Activated CD4-positive, alpha-beta T cell treated with anti-CD3 and anti-CD28 coated beads, Interleukin-2, amount 10 ng/mL, durations not matched to agents 7 days and 5 days (primary cell): ENCODE data around the gene GRK6. TPM values are rescaled to one million over a fixed set of nuclear protein-coding genes. Genes with fewer than 3 reads are reported as not detected.
A peak's percentile ranks its signal among the peaks of the same experiment; 100 is the strongest.

Experiments used
- CTCF ChIA-PET: fragments of 350-600 bp; sonication (Branson Sonifier 250); formaldehyde crosslinking; loops from one replicate; lab custom pipeline; 2021; ENCODE audit warnings: antibody characterized with exemption; lab: Charles Lee
- POLR2A ChIA-PET: fragments of 350-600 bp; sonication (Branson Sonifier 250); formaldehyde crosslinking; loops from one replicate; lab custom pipeline; 2021; ENCODE audit warnings: antibody characterized with exemption; lab: Charles Lee
- DNase-seq: peaks from one replicate; pipeline ENCODE4 v3.0.0-alpha.2; 2020
- H3K27ac Mint-ChIP-seq: one replicate; pipeline ENCODE4 v1.8.0; 2021; ENCODE audit warnings: mild to moderate bottlenecking, moderate library complexity, mixed read lengths
- H3K27me3 Mint-ChIP-seq: one replicate; pipeline ENCODE4 v1.8.0; 2021; ENCODE audit warnings: mixed read lengths
- H3K36me3 Mint-ChIP-seq: one replicate; pipeline ENCODE4 v1.8.0; 2021; ENCODE audit warnings: low read depth, mixed read lengths
- H3K4me1 Mint-ChIP-seq: one replicate; pipeline ENCODE4 v1.8.0; 2021; ENCODE audit warnings: mixed read lengths
- H3K4me3 Mint-ChIP-seq: one replicate; pipeline ENCODE4 v1.8.0; 2021; ENCODE audit warnings: mild to moderate bottlenecking, moderate library complexity, mixed read lengths
- H3K9me3 Mint-ChIP-seq: one replicate; pipeline ENCODE4 v1.8.0; 2021; ENCODE audit warnings: mixed read lengths
- total RNA-seq, 2 experiments: library from RNA; stranded (reverse); gene quantifications; one replicate each; pipeline ENCODE4 v1.2.3, GENCODE V29; 2021

GRK6 gene
- total RNA-seq, 2 experiments from 2014 or later = 242 to 296 TPM

DNA sequence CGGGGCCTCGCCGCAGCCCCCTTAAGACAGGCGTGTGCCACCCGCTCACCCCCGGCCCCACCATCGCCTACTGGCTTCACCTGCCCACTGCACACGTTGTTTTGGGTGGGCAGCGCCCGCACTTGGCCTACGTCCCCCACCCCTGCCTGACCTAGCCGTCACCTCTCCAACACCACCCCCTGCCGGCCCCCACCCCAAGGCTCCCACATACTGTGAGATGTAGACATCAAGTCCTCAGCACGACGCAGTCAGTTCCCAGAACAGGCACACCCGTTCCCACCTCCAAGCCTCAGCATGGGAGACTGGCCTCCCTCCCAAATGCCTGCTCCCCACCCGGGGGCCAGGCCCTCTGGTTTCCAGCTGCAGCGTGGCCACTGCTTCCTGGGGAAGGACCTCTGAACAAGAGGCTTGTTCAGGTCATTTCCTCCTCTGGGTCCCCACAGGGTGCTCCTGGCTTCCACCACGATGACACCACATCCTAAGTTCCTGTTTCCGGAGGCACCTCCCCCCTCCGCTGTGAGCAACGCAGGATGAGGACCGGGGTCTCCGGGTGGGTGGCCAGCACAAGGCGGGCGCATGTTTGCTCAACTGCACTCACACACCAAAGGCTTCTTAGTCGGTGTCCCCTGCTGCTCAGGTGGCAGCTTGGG is 35.7 kb downstream of the GRK6 start:
- ChIA-PET POLR2A (no interaction called here), CTCF (interaction anchor here (0.5 to 46.8 kb wide), 5 partner anchors 10 to 993 kb away, joined by 3 to 1643 read pairs (median 3); partner anchors contain the start of genes F12, GRK6, PFN3 and SLC34A1)
- no peak overlapping the region for H3K4me3 Mint-ChIP-seq
- peaks cover 20% of the 10 kb centered on the region for H3K4me1 Mint-ChIP-seq
- H3K36me3 Mint-ChIP-seq = no peaks in the 10 kb centered on the region
- DNase-seq = no peak
- H3K27ac Mint-ChIP-seq = peak overlapping the region; percentile 90
- no peaks in the 10 kb centered on the region for H3K27me3 Mint-ChIP-seq
- H3K9me3 Mint-ChIP-seq = no peaks in the 10 kb centered on the region

DNA sequence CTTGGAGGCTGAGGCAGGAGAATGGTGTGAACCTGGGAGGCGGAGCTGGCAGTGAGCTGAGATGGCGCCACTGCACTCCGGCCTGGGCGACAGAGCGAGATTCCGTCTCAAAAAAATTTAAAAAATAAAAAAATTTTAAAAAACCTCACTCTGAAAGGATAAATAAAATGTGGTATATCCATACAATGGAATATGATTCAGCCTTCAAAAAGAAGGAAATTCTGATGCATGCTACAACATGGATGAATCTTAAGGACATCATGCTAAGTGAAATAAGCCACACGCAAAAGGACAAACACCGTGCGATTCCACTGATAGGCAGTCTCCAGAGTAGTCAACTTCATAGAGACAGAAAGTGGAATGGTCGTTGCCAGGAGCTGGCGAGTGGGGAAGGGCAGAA is 38.6 kb downstream of the GRK6 start:
- POLR2A ChIA-PET = no interaction called here
- H3K4me1 Mint-ChIP-seq = peaks cover 17% of the 10 kb centered on the region
- no peak for DNase-seq
- H3K27ac Mint-ChIP-seq = no peak overlapping the region
- H3K4me3 Mint-ChIP-seq = no peak overlapping the region
- H3K9me3 Mint-ChIP-seq = no peaks in the 10 kb centered on the region
- H3K36me3 Mint-ChIP-seq = no peaks in the 10 kb centered on the region
- H3K27me3 Mint-ChIP-seq = no peaks in the 10 kb centered on the region
- CTCF ChIA-PET = interaction anchor here (1.1 to 46.8 kb wide), 5 partner anchors 8 to 156 kb away, joined by 4 to 1643 read pairs (median 5); partner anchors contain the start of genes F12, GRK6, PFN3 and SLC34A1

DNA sequence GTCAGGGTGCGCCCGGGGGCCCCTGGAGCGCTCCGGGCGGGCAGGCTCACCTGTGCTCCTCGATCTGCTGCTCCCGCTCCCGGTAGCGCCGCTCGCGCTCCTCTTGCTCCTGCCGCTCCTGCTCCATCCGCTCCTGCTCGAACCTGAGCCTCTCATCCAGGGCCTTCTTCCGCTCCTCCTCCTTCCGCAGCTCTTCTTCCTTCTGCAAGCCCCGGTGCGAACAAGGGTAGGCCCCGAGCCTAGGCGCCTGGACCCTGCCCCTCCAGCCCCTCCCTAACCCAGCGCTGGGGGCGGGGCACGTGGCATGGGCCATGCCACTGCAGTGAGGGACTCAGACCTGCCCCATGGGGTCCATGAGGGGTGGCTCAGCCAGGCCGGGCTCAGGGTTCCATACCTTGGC is 40.4 kb downstream of the GRK6 start:
- Mint-ChIP-seq H3K9me3 (no peaks in the 10 kb centered on the region), H3K27ac (no peak overlapping the region), H3K4me3 (no peak overlapping the region), H3K27me3 (no peaks in the 10 kb centered on the region), H3K4me1 (peaks cover 14% of the 10 kb centered on the region), H3K36me3 (no peaks in the 10 kb centered on the region)
- ChIA-PET POLR2A (interaction anchor here (0.7 kb wide), 1 partner anchor 14 kb away, joined by 3 read pairs; no protein-coding TSS in a partner anchor), CTCF (interaction anchor here (1.2 to 46.8 kb wide), 2 partner anchors 11 to 58 kb away, joined by 3 to 1643 read pairs; partner anchors contain the start of genes F12, GRK6, PFN3 and SLC34A1)
- DNase-seq = no peak

DNA sequence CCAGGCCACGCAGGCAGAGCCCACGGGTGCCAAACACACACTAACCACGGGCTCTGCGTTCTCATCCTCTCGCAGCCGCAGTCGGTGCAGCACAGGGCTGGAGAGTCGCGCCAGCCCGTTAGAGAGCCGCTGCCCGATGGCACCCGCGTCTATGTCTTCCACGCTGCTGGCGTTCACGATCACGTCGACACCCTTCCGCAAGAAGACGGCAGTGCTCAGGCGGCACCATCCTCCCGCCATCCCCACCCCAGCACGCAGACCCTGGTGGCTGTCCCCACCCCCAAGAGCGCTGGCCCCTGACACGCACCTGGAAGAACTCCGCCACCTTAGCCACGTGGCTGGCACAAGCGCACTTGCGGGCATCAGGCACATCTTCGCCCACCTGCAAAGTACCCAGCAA is 41.0 kb downstream of the GRK6 start:
- Mint-ChIP-seq H3K27me3 (no peaks in the 10 kb centered on the region), H3K36me3 (no peaks in the 10 kb centered on the region), H3K4me1 (peaks cover 11% of the 10 kb centered on the region), H3K4me3 (no peak overlapping the region), H3K27ac (no peak overlapping the region), H3K9me3 (no peaks in the 10 kb centered on the region)
- DNase-seq = no peak
- CTCF ChIA-PET = interaction anchor here (1.2 to 46.8 kb wide), 3 partner anchors 10 to 59 kb away, joined by 3 to 1643 read pairs (median 65); partner anchors contain the start of genes F12, GRK6, PFN3 and SLC34A1
- POLR2A ChIA-PET = no interaction called here

DNA sequence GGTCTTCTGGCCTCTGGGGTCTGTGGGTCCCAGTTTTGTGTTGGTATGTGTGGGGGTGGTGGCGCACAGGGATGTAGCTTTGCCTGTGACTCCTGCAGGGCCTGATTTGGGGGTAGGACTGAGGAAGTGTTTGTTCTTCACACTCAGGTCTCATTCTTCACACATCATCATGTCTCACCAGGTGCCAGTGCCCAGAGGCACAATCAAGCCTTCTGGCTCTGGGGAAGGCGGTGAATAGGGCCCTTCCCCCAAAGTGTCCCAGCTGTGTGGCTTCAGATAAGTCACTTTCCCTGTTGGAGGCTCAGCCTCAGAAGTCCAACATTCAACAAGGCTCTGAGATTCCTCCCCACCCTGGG is 41.8 kb downstream of the GRK6 start:
- H3K4me3 Mint-ChIP-seq = no peak overlapping the region
- ChIA-PET POLR2A (no interaction called here), CTCF (interaction anchor here (1.2 to 46.8 kb wide), 3 partner anchors 9 to 60 kb away, joined by 3 to 1643 read pairs (median 65); partner anchors contain the start of genes F12, GRK6, PFN3 and SLC34A1)
- DNase-seq = no peak
- H3K9me3 Mint-ChIP-seq = no peaks in the 10 kb centered on the region
- H3K27ac Mint-ChIP-seq = no peak overlapping the region
- no peaks in the 10 kb centered on the region for H3K36me3 Mint-ChIP-seq
- no peaks in the 10 kb centered on the region for H3K27me3 Mint-ChIP-seq
- peaks cover 9% of the 10 kb centered on the region for H3K4me1 Mint-ChIP-seq

DNA sequence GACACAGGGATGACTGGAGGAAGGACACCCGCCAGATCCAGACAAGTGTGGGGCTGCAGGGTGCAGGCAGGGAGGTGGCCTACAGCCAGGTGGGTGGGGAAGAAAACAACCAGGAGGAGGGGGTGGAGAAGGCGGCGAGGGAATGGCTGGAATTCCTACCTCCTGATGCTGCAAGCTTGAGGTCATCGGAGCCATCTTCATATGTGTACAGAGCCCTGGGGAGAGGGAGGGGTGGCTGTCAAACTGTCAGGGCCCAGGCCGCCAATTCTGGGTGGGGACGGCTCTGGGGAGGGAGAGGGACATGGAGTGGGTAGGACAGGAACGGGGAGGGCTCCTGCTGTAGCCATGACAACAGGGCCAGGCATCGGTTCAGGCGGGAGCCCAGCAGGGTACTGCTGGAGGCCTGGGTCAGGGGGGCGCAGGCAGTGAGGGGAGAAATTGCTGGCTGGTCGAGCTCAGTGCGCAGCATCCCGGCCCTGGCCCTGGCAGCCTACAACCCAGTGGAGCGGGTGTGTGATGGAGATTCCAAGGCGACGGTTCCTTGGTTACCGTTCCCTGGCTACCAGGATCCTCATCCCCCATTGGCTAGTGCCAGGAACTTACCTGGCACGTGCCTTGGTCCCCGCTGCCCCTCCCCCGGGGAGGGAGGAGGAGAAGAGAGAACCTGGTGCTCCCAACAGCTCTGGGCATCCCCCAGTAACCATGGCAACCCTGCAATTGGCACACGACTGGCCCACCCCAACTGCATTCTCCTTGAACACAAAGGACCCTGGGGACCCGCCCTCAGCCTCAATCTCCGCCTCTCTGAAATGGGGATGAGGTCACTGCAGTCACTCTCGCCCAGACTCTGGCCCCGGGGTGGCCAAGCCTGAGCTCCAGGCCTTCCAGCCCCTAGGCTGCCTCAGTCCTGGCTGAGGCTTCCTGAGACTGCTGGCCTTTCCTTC is 42.5 kb downstream of the GRK6 start:
- Mint-ChIP-seq H3K4me3 (no peak overlapping the region), H3K27me3 (peaks cover 2% of the 10 kb centered on the region), H3K27ac (no peak overlapping the region), H3K4me1 (peaks cover 11% of the 10 kb centered on the region), H3K9me3 (no peaks in the 10 kb centered on the region), H3K36me3 (no peaks in the 10 kb centered on the region)
- POLR2A ChIA-PET = no interaction called here
- DNase-seq = no peak
- CTCF ChIA-PET = interaction anchor here (0.6 to 46.8 kb wide), 4 partner anchors 13 to 377 kb away, joined by 3 to 1643 read pairs (median 34); partner anchors contain the start of genes F12, GRK6, PDLIM7 and PFN3

GRCh38 chr5:177469750-177470525 is 43.5 kb downstream of the GRK6 start:
- Mint-ChIP-seq H3K4me3 (no peak overlapping the region), H3K36me3 (no peaks in the 10 kb centered on the region), H3K4me1 (peaks cover 20% of the 10 kb centered on the region), H3K27me3 (peaks cover 11% of the 10 kb centered on the region), H3K27ac (no peak overlapping the region), H3K9me3 (no peaks in the 10 kb centered on the region)
- ChIA-PET POLR2A (no interaction called here), CTCF (interaction anchor here (0.6 to 46.8 kb wide), 5 partner anchors 14 to 378 kb away, joined by 3 to 1643 read pairs (median 3); partner anchors contain the start of genes F12, GRK6, PDLIM7 and PFN3)
- DNase-seq = no peak

- Mint-ChIP-seq H3K36me3 (no peaks in the 10 kb centered on the region), H3K9me3 (no peaks in the 10 kb centered on the region), H3K4me3 (no peak overlapping the region), H3K27me3 (peaks cover 11% of the 10 kb centered on the region), H3K4me1 (peaks cover 29% of the 10 kb centered on the region), H3K27ac (peak overlapping the region; percentile 9)
- DNase-seq = no peak
- ChIA-PET POLR2A (interaction anchor here (0.6 kb wide), 1 partner anchor 170 kb away, joined by 3 read pairs; no protein-coding TSS in a partner anchor), CTCF (interaction anchor here (0.9 to 46.8 kb wide), 6 partner anchors 15 to 129 kb away, joined by 3 to 1643 read pairs (median 5); partner anchors contain the start of genes B4GALT7, F12, GRK6 and PFN3)
Observed at GRCh38 chr5:177470759-177471536, 44.5 kb downstream of the GRK6 start.

DNA sequence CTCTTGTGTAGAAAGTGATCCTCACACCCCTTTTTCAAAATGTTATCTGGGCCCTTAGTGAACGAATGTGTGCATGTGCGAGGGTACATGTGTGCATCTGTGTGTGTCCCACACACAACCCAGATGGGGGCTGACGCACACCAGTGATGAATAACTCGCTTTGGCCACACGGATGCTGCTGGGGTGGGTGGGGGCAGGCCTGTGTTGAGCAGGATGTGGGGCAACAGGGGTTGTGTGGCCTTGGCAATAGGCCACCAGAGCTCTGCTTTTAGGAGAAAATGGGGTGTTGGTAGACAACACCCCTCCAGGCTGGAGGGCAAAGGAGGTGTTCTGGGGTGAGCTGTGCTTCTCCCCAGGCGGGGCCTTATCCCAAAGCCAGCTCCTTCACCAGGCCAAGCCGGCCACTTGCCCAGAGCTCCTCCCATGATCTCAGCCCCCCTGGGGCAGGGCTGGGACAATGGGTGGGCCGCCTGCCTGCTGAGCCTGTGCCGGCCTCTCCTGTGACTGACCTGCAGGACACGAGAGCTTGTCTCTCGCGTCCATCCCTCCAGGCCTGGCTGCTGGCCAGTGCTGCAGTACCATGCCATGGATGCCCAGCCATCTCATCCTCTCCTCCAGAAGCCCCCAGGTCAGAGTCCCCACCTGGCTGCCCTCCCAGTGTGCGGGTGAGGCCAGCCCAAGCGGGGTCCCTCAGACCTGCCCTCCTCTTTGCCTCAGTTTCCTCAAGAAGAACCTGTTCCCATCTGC is 45.3 kb downstream of the GRK6 start:
- Mint-ChIP-seq H3K4me3 (peak overlapping the region; percentile 22), H3K4me1 (peaks cover 34% of the 10 kb centered on the region), H3K9me3 (no peaks in the 10 kb centered on the region), H3K36me3 (no peaks in the 10 kb centered on the region), H3K27me3 (peaks cover 13% of the 10 kb centered on the region), H3K27ac (peak overlapping the region; percentile 9)
- ChIA-PET CTCF (interaction anchor here (0.5 to 46.8 kb wide), 8 partner anchors 13 to 1736 kb away, joined by 3 to 1643 read pairs (median 4); partner anchors contain the start of genes B4GALT7, F12, GRK6 and PFN3), POLR2A (interaction anchor here (0.6 kb wide), 1 partner anchor 171 kb away, joined by 3 read pairs; no protein-coding TSS in a partner anchor)
- DNase-seq = no peak

DNA sequence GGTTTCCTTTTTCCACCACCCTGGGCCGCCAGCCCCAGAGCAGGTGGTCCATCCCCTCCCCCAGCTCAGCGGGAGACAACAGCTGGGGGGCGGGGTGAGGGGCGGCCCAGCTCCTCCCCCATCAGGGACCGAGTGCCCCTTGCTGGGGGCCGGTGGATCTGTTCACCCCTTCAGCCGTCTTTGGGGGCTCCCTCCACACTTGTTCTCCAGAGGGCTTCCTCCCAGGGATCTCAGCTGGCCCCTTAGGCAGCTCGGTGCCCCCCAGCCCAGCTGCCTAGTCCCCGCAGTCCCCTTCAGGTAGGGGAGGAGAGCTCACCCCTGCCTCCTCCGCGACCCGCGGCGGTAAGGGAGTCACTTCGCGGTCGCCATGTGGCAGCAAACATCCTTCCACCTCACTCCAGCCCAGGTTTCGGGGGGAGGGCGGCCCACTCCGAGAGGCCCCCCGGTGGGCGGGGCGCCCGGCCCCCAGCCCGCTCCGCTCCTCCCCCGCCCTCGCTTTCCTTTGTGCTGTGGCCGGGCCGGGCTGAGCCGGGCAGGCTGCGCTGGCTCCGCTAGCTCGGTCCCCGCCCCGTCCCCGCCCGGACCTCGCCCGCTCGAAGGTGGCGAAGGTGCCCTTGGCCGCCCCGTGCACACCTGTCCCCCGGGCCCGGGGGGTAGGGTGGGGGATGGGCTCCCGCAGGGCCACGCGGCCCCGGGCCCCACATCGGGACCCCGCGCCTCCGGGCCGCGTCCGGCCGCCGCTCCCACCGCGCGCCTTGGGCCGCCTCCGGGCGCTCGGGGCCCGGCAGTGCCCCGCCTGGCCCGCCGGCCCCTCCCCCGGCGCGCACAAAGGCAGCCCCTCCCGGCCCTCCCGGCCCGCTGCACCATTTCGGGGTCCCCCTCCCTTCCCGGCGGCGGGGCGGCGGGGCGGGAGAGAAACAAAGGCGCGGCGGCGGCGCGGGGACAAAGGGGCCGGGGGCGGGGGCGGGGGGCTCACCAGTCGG is 46.3 kb downstream of the GRK6 start:
- Mint-ChIP-seq H3K27ac (no peak overlapping the region), H3K9me3 (no peaks in the 10 kb centered on the region), H3K4me1 (peaks cover 36% of the 10 kb centered on the region), H3K36me3 (no peaks in the 10 kb centered on the region), H3K27me3 (peaks cover 13% of the 10 kb centered on the region), H3K4me3 (peak overlapping the region; percentile 32)
- ChIA-PET CTCF (interaction anchor here (0.5 to 46.8 kb wide), 9 partner anchors 12 to 1737 kb away, joined by 3 to 1643 read pairs (median 3); partner anchors contain the start of genes B4GALT7, F12, GRK6 and PFN3), POLR2A (no interaction called here)
- peak; percentile 48 for DNase-seq
